WTC11 (cell line): Measurements from ENCODE around the gene TRPC3. TPM values are rescaled to one million over a fixed set of nuclear protein-coding genes. Genes with fewer than 3 reads are reported as not detected.

Experiments used
- ATAC-seq: fragments of 200-7000 bp; cut with Tn5 transposase; 2 replicates; pipeline ENCODE4 v1.10.0; 2021; ENCODE audit warnings: mild to moderate bottlenecking, moderate library complexity
- CTCF ChIA-PET: fragments of 300-600 bp; sonication (Branson Sonifier 250); formaldehyde crosslinking; loops from one replicate; lab custom pipeline; 2021; ENCODE audit warnings: antibody characterized with exemption; lab: Charles Lee
- POLR2A ChIA-PET: fragments of 350-600 bp; sonication (Branson Sonifier 250); formaldehyde crosslinking; loops from one replicate; lab custom pipeline; 2021; ENCODE audit warnings: antibody characterized with exemption; lab: Charles Lee
- DNase-seq: peaks from one replicate; pipeline ENCODE4 v3.0.0; 2021; ENCODE audit warnings: low spot score
- H3K27ac Mint-ChIP-seq: 2 replicates; pipeline ENCODE4 v1.8.0; 2021; ENCODE audit warnings: mixed read lengths
- H3K27me3 Mint-ChIP-seq: 2 replicates; pipeline ENCODE4 v1.8.0; 2021; ENCODE audit warnings: low read depth, mild to moderate bottlenecking, moderate library complexity, mixed read lengths
- H3K36me3 Mint-ChIP-seq: 2 replicates; pipeline ENCODE4 v1.8.0; 2021; ENCODE audit warnings: mixed read lengths
- H3K4me1 Mint-ChIP-seq: 2 replicates; pipeline ENCODE4 v1.8.0; 2022; ENCODE audit warnings: mixed read lengths
- H3K4me3 Mint-ChIP-seq: 2 replicates; pipeline ENCODE4 v1.8.0; 2021; ENCODE audit warnings: mild to moderate bottlenecking, moderate library complexity, mixed read lengths
- H3K9me3 Mint-ChIP-seq: 2 replicates; pipeline ENCODE4 v1.8.0; 2021; ENCODE audit warnings: mixed read lengths
- ATF1 ChIP-seq: sonication (generic); formaldehyde crosslinking; IDR thresholded peaks from 2 replicates; pipeline ENCODE4 v1.8.1; 2023; ENCODE audit warnings: mild to moderate bottlenecking, moderate library complexity, missing genetic modification reagents
- CREM ChIP-seq: sonication (generic); formaldehyde crosslinking; IDR thresholded peaks from 2 replicates; pipeline ENCODE4 v1.8.1; 2022; ENCODE audit warnings: mild to moderate bottlenecking, missing genetic modification reagents, moderate library complexity
- FOXK1 ChIP-seq: sonication (generic); formaldehyde crosslinking; IDR thresholded peaks from 2 replicates; pipeline ENCODE4 v1.8.0; 2022; ENCODE audit warnings: mild to moderate bottlenecking, moderate library complexity, missing genetic modification reagents
- GABPB1 ChIP-seq: sonication (generic); formaldehyde crosslinking; IDR thresholded peaks from 2 replicates; pipeline ENCODE4 v1.8.1; 2023; ENCODE audit warnings: mild to moderate bottlenecking, missing genetic modification reagents
- GRHL2 ChIP-seq: fragments of 250-450 bp; sonication (Bioruptor Pico); IDR thresholded peaks from 2 replicates; pipeline ENCODE4 v1.8.0; 2022; ENCODE audit warnings: mild to moderate bottlenecking, moderate library complexity; ENCODE audit not compliant: insufficient replicate concordance, severe bottlenecking
- GTF2I ChIP-seq: fragments of 250-450 bp; sonication (Bioruptor Pico); conservative IDR thresholded peaks from 2 replicates; pipeline ENCODE4 v1.4.0; 2021; ENCODE audit warnings: mild to moderate bottlenecking
- JUN ChIP-seq: sonication (generic); formaldehyde crosslinking; IDR thresholded peaks from 2 replicates; pipeline ENCODE4 v1.8.0; 2023; ENCODE audit warnings: mild to moderate bottlenecking, missing genetic modification reagents
- NFATC4 ChIP-seq: fragments of 250-450 bp; sonication (Bioruptor Pico); IDR thresholded peaks from 2 replicates; pipeline ENCODE4 v1.9.0; 2021; ENCODE audit warnings: mild to moderate bottlenecking
- NFE2L1 ChIP-seq: sonication (generic); formaldehyde crosslinking; IDR thresholded peaks from 2 replicates; pipeline ENCODE4 v1.8.1; 2023; ENCODE audit warnings: missing genetic modification reagents
- NFYB ChIP-seq: sonication (generic); formaldehyde crosslinking; conservative IDR thresholded peaks from 2 replicates; pipeline ENCODE4 v1.8.0; 2022; ENCODE audit warnings: low read depth, missing genetic modification reagents
- NR1H2 ChIP-seq: sonication (generic); formaldehyde crosslinking; IDR thresholded peaks from 2 replicates; pipeline ENCODE4 v1.9.0; 2021; ENCODE audit warnings: mild to moderate bottlenecking, moderate library complexity, missing genetic modification reagents
- OVOL2 ChIP-seq: fragments of 250-450 bp; sonication (Bioruptor Pico); IDR thresholded peaks from 2 replicates; pipeline ENCODE4 v1.9.0; 2021; ENCODE audit warnings: mild to moderate bottlenecking, borderline replicate concordance
- ZNF416 ChIP-seq: fragments of 250-450 bp; sonication (Bioruptor Pico); IDR thresholded peaks from 2 replicates; pipeline ENCODE4 v1.9.0; 2021; ENCODE audit warnings: mild to moderate bottlenecking, inconsistent platforms
- total RNA-seq: library from RNA; stranded (reverse); gene quantifications from 3 replicates; pipeline ENCODE4 v1.2.3, GENCODE V29; 2021
- TF ChIP-seq, protein P1 (sequence below): sonication (generic); formaldehyde crosslinking; IDR thresholded peaks from 2 replicates; pipeline ENCODE4 v1.8.1; 2022; ENCODE audit warnings: mild to moderate bottlenecking, moderate library complexity, missing genetic modification reagents
- TF ChIP-seq, protein P2 (sequence below): fragments of 250-450 bp; sonication (Bioruptor Pico); IDR thresholded peaks from 2 replicates; pipeline ENCODE4 v1.9.0; 2021; ENCODE audit warnings: moderate library complexity, mild to moderate bottlenecking, inconsistent platforms, borderline replicate concordance
- TF ChIP-seq, protein P3 (sequence below): sonication (generic); formaldehyde crosslinking; IDR thresholded peaks from 2 replicates; pipeline ENCODE4 v1.8.1; 2023; ENCODE audit warnings: mild to moderate bottlenecking, missing genetic modification reagents
- TF ChIP-seq, protein P4 (sequence below): sonication (generic); formaldehyde crosslinking; IDR thresholded peaks from 2 replicates; pipeline ENCODE4 v1.8.0; 2022; ENCODE audit warnings: mild to moderate bottlenecking, missing genetic modification reagents
- TF ChIP-seq, protein P5 (sequence below): sonication (generic); formaldehyde crosslinking; IDR thresholded peaks from 2 replicates; pipeline ENCODE4 v1.8.1; 2023; ENCODE audit warnings: mild to moderate bottlenecking, moderate library complexity, missing genetic modification reagents
- TF ChIP-seq, protein P6 (sequence below): fragments of 200-600 bp; IDR thresholded peaks from 2 replicates; pipeline ENCODE4 v1.8.0; 2022; ENCODE audit warnings: antibody characterized with exemption
- TF ChIP-seq, protein P7 (sequence below): sonication (generic); formaldehyde crosslinking; IDR thresholded peaks from 2 replicates; pipeline ENCODE4 v1.8.1; 2023; ENCODE audit warnings: mild to moderate bottlenecking, missing genetic modification reagents

Gene TRPC3
- total RNA-seq, 1 experiment from 2014 or later = 0.26 TPM

DNA sequence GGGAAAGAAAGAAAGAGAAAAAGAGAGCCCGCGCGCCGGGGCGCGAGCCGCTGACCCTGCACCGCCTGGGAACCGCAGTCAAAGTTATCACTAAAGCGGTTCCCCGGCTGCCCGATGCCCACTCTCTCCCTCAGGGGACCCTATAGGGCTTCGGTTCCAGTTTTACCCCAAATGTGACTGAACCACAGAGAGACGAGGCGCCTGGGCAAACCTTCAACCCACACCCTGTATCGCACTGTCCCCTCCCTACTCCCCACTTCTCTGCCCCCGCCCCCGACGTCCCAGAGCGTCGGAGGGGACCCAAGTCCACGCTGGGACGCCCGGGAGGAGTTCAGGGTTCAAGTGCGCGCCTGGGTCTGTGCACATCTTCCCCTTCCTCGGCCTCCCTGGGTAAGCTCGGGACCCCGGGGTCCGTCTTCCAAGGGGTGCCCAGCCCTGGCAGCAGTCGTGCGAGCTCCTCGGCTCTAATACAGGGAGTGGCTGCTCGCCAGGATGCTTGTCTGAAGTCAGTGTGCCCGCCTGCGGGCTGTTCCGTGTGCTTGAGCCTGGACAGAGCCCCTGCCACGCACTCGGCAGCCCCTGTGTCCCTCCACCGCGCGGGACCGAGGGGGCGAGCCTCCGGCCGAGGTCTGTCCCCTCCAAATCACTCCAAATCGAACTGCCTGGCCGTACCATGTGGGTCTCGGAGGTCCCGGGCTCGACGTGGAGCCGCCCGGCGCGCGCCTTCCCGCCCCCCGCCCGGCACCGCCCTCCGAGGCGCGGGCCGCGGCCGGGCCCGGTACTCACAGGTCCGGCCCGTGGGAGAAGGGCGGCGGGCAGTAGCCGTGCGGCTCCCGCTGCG, 960 bp downstream of the TRPC3 start:
- no peak for TF ChIP-seq NFATC4 (CRISPR knock-in tag)
- no peak for TF ChIP-seq GTF2I (CRISPR knock-in tag)
- TF ChIP-seq ZNF416 (CRISPR knock-in tag) = no peak
- no peak for TF ChIP-seq ATF1 (CRISPR knock-in tag)
- TF ChIP-seq, protein P1, sequence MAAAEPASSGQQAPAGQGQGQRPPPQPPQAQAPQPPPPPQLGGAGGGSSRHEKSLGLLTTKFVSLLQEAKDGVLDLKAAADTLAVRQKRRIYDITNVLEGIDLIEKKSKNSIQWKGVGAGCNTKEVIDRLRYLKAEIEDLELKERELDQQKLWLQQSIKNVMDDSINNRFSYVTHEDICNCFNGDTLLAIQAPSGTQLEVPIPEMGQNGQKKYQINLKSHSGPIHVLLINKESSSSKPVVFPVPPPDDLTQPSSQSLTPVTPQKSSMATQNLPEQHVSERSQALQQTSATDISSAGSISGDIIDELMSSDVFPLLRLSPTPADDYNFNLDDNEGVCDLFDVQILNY (CRISPR knock-in tag) = no peak
- TF ChIP-seq, protein P2, sequence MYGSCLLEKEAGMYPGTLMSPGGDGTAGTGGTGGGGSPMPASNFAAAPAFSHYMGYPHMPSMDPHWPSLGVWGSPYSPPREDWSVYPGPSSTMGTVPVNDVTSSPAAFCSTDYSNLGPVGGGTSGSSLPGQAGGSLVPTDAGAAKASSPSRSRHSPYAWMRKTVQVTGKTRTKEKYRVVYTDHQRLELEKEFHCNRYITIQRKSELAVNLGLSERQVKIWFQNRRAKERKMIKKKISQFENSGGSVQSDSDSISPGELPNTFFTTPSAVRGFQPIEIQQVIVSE (CRISPR knock-in tag) = no peak
- TF ChIP-seq, protein P3, sequence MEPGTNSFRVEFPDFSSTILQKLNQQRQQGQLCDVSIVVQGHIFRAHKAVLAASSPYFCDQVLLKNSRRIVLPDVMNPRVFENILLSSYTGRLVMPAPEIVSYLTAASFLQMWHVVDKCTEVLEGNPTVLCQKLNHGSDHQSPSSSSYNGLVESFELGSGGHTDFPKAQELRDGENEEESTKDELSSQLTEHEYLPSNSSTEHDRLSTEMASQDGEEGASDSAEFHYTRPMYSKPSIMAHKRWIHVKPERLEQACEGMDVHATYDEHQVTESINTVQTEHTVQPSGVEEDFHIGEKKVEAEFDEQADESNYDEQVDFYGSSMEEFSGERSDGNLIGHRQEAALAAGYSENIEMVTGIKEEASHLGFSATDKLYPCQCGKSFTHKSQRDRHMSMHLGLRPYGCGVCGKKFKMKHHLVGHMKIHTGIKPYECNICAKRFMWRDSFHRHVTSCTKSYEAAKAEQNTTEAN (CRISPR knock-in tag) = no peak
- TF ChIP-seq JUN (CRISPR knock-in tag) = no peak
- TF ChIP-seq GRHL2 = no peak
- TF ChIP-seq FOXK1 (CRISPR knock-in tag) = no peak
- no peak for TF ChIP-seq NFYB (CRISPR knock-in tag)
- TF ChIP-seq OVOL2 = no peak
- TF ChIP-seq, protein P4, sequence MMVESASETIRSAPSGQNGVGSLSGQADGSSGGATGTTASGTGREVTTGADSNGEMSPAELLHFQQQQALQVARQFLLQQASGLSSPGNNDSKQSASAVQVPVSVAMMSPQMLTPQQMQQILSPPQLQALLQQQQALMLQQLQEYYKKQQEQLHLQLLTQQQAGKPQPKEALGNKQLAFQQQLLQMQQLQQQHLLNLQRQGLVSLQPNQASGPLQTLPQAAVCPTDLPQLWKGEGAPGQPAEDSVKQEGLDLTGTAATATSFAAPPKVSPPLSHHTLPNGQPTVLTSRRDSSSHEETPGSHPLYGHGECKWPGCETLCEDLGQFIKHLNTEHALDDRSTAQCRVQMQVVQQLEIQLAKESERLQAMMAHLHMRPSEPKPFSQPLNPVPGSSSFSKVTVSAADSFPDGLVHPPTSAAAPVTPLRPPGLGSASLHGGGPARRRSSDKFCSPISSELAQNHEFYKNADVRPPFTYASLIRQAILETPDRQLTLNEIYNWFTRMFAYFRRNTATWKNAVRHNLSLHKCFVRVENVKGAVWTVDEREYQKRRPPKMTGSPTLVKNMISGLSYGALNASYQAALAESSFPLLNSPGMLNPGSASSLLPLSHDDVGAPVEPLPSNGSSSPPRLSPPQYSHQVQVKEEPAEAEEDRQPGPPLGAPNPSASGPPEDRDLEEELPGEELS (CRISPR knock-in tag) = no peak
- no peak for TF ChIP-seq NFE2L1
- H3K36me3 Mint-ChIP-seq = no peaks in the 10 kb centered on the region
- peaks cover 8% of the 10 kb centered on the region for H3K4me1 Mint-ChIP-seq
- CTCF ChIA-PET = interaction anchor here (2.1 kb wide), 1 partner anchor 50 kb away, joined by 9 read pairs; no protein-coding TSS in a partner anchor
- ATAC-seq (peak; percentile 38), DNase-seq (peak; percentile 33)
- no peak overlapping the region for H3K27ac Mint-ChIP-seq
- POLR2A ChIA-PET = no interaction called here
- H3K27me3 Mint-ChIP-seq = peaks cover 92% of the 10 kb centered on the region
- H3K4me3 Mint-ChIP-seq = peak overlapping the region; percentile 84
- H3K9me3 Mint-ChIP-seq = no peaks in the 10 kb centered on the region

DNA sequence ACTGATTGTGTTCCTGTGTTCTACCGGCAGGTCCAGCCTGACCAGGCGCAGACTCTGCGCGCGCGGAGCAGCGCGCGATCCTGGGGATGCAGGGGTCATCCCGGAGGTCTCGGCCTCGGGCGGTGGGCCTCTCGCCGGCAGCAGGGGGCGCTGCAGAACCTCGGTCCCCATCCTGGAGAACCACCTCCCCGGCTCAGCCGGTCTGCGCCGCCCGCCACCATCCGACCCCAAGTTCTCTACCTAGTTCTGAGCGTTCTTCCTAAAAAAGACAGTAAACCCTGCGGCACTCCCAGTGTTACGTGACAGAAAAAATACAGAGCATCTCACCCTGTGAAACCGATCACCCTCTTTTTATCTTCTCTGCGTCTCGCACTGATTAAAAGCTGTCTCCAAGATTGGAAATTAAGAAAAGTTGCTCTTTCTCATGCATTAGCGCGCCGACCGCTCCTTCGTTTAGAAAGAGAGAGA, 1.6 kb downstream of the TRPC3 start:
- Mint-ChIP-seq H3K4me1 (peaks cover 8% of the 10 kb centered on the region), H3K27me3 (peaks cover 88% of the 10 kb centered on the region), H3K27ac (no peak overlapping the region), H3K4me3 (peak overlapping the region; percentile 84), H3K9me3 (no peaks in the 10 kb centered on the region), H3K36me3 (no peaks in the 10 kb centered on the region)
- TF ChIP-seq GABPB1 (CRISPR knock-in tag) (no peak), CREM (CRISPR knock-in tag) (0 out of 2 replicates have a peak, but pooled peaks have one; percentile 42), NR1H2 (CRISPR knock-in tag) (no peak)
- TF ChIP-seq, protein P5, sequence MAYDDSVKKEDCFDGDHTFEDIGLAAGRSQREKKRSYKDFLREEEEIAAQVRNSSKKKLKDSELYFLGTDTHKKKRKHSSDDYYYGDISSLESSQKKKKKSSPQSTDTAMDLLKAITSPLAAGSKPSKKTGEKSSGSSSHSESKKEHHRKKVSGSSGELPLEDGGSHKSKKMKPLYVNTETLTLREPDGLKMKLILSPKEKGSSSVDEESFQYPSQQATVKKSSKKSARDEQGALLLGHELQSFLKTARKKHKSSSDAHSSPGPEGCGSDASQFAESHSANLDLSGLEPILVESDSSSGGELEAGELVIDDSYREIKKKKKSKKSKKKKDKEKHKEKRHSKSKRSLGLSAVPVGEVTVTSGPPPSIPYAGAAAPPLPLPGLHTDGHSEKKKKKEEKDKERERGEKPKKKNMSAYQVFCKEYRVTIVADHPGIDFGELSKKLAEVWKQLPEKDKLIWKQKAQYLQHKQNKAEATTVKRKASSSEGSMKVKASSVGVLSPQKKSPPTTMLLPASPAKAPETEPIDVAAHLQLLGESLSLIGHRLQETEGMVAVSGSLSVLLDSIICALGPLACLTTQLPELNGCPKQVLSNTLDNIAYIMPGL (CRISPR knock-in tag) = peak; percentile 93
- TF ChIP-seq, protein P6, sequence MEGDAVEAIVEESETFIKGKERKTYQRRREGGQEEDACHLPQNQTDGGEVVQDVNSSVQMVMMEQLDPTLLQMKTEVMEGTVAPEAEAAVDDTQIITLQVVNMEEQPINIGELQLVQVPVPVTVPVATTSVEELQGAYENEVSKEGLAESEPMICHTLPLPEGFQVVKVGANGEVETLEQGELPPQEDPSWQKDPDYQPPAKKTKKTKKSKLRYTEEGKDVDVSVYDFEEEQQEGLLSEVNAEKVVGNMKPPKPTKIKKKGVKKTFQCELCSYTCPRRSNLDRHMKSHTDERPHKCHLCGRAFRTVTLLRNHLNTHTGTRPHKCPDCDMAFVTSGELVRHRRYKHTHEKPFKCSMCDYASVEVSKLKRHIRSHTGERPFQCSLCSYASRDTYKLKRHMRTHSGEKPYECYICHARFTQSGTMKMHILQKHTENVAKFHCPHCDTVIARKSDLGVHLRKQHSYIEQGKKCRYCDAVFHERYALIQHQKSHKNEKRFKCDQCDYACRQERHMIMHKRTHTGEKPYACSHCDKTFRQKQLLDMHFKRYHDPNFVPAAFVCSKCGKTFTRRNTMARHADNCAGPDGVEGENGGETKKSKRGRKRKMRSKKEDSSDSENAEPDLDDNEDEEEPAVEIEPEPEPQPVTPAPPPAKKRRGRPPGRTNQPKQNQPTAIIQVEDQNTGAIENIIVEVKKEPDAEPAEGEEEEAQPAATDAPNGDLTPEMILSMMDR = peak; percentile 90
- TF ChIP-seq, protein P1 (CRISPR knock-in tag) = peak; percentile 20; the same call in 1 of the 2 replicates
- TF ChIP-seq, protein P7, sequence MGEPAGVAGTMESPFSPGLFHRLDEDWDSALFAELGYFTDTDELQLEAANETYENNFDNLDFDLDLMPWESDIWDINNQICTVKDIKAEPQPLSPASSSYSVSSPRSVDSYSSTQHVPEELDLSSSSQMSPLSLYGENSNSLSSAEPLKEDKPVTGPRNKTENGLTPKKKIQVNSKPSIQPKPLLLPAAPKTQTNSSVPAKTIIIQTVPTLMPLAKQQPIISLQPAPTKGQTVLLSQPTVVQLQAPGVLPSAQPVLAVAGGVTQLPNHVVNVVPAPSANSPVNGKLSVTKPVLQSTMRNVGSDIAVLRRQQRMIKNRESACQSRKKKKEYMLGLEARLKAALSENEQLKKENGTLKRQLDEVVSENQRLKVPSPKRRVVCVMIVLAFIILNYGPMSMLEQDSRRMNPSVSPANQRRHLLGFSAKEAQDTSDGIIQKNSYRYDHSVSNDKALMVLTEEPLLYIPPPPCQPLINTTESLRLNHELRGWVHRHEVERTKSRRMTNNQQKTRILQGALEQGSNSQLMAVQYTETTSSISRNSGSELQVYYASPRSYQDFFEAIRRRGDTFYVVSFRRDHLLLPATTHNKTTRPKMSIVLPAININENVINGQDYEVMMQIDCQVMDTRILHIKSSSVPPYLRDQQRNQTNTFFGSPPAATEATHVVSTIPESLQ (CRISPR knock-in tag) = no peak
- DNase-seq (peak; percentile 98), ATAC-seq (peak; percentile 89)
- ChIA-PET CTCF (interaction anchor here (2.1 kb wide), 1 partner anchor 50 kb away, joined by 9 read pairs; no protein-coding TSS in a partner anchor), POLR2A (no interaction called here)
